H9 (cell line): ENCODE measurements around the gene TBC1D9B. TPM values are rescaled to one million over a fixed set of nuclear protein-coding genes. Genes with fewer than 3 reads are reported as not detected.
A peak's percentile ranks its signal among the peaks of the same experiment; 100 is the strongest.

Experiments used
- DNase-seq: peaks from one replicate; pipeline ENCODE4 v3.0.0-alpha.2; 2017
- H2AFZ ChIP-seq: one replicate; pipeline ENCODE4 v1.6.1; 2013; ENCODE audit warnings: mild to moderate bottlenecking, low read length, control low read depth, moderate library complexity
- H2AK5ac ChIP-seq: 2 replicates; pipeline ENCODE4 v1.6.1; 2013; ENCODE audit warnings: low read length, control low read depth, mixed read lengths; ENCODE audit not compliant: insufficient read length
- H2BK120ac ChIP-seq: one replicate; pipeline ENCODE4 v1.6.1; 2013; ENCODE audit warnings: low read depth, mild to moderate bottlenecking, low read length, control low read depth, inconsistent platforms; ENCODE audit not compliant: poor library complexity, severe bottlenecking
- H2BK12ac ChIP-seq: 2 replicates; pipeline ENCODE4 v1.6.1; 2013; ENCODE audit warnings: low read length, control low read depth, mixed read lengths, low read depth; ENCODE audit not compliant: insufficient read length
- H2BK15ac ChIP-seq: 2 replicates; pipeline ENCODE4 v1.6.1; 2013; ENCODE audit warnings: low read depth, low read length, control low read depth
- H2BK20ac ChIP-seq: one replicate; pipeline ENCODE4 v1.6.1; 2013; ENCODE audit warnings: low read depth, mild to moderate bottlenecking, low read length, control low read depth, inconsistent platforms; ENCODE audit not compliant: poor library complexity, severe bottlenecking
- H2BK5ac ChIP-seq: 2 replicates; pipeline ENCODE4 v1.6.1; 2013; ENCODE audit warnings: low read length, control low read depth, mixed read lengths; ENCODE audit not compliant: insufficient read length
- H3K14ac ChIP-seq: 2 replicates; pipeline ENCODE4 v1.6.1; 2013; ENCODE audit warnings: low read length, control low read depth; ENCODE audit not compliant: insufficient read depth
- H3K18ac ChIP-seq: 2 replicates; pipeline ENCODE4 v1.6.1; 2013; ENCODE audit warnings: low read depth, mild to moderate bottlenecking, mixed read lengths, low read length, control low read depth; ENCODE audit not compliant: insufficient read length
- H3K23ac ChIP-seq: 2 replicates; pipeline ENCODE4 v1.6.1; 2013; ENCODE audit warnings: low read length, control low read depth, mixed read lengths, low read depth; ENCODE audit not compliant: insufficient read length
- H3K23me2 ChIP-seq: 2 replicates; pipeline ENCODE4 v1.6.1; 2013; ENCODE audit warnings: low read depth, mild to moderate bottlenecking, mixed read lengths, low read length, control low read depth; ENCODE audit not compliant: insufficient read length, poor library complexity, severe bottlenecking
- H3K27ac ChIP-seq: 2 replicates; pipeline ENCODE4 v1.5.1; 2013; ENCODE audit warnings: low read length, control low read depth, mixed read lengths, low read depth; ENCODE audit not compliant: insufficient read length
- H3K27me3 ChIP-seq: 2 replicates; pipeline ENCODE4 v1.6.1; 2013; ENCODE audit warnings: low read length, control low read depth, inconsistent platforms; ENCODE audit not compliant: insufficient read depth
- H3K4ac ChIP-seq: 2 replicates; pipeline ENCODE4 v1.6.1; 2013; ENCODE audit warnings: low read depth, mild to moderate bottlenecking, control low read depth, inconsistent platforms, low read length, moderate library complexity
- H3K4me1 ChIP-seq: 2 replicates; pipeline ENCODE4 v1.6.1; 2013; ENCODE audit warnings: low read length, control low read depth, inconsistent platforms; ENCODE audit not compliant: insufficient read depth
- H3K4me2 ChIP-seq: 2 replicates; pipeline ENCODE4 v1.6.1; 2013; ENCODE audit warnings: low read length, control low read depth, mixed read lengths; ENCODE audit not compliant: insufficient read length, insufficient read depth
- H3K56ac ChIP-seq: 2 replicates; pipeline ENCODE4 v1.6.1; 2013; ENCODE audit warnings: low read depth, mild to moderate bottlenecking, mixed read lengths, low read length, control low read depth; ENCODE audit not compliant: insufficient read length
- H3K79me1 ChIP-seq: 2 replicates; pipeline ENCODE4 v1.6.1; 2013; ENCODE audit warnings: low read depth, mild to moderate bottlenecking, moderate library complexity, low read length, control low read depth, inconsistent platforms; ENCODE audit not compliant: insufficient read depth, poor library complexity, severe bottlenecking
- H3K79me2 ChIP-seq: 2 replicates; pipeline ENCODE4 v1.6.1; 2013; ENCODE audit warnings: low read length, control low read depth, inconsistent platforms; ENCODE audit not compliant: insufficient read depth
- H3K9ac ChIP-seq: 2 replicates; pipeline ENCODE4 v1.6.1; 2013; ENCODE audit warnings: low read length, control low read depth, mixed read lengths; ENCODE audit not compliant: insufficient read length; ENCODE audit errors: extremely low read depth
- H3K9me3 ChIP-seq: one replicate; pipeline ENCODE4 v1.6.1; 2013; ENCODE audit warnings: low read depth, low read length, inconsistent platforms; ENCODE audit not compliant: control insufficient read depth
- H3T11ph ChIP-seq: one replicate; pipeline ENCODE4 v1.6.1; 2013; ENCODE audit warnings: mild to moderate bottlenecking, low read length, control low read depth, inconsistent platforms
- H4K20me1 ChIP-seq: one replicate; pipeline ENCODE4 v1.6.1; 2013; ENCODE audit not compliant: control insufficient read depth, insufficient read length, insufficient read depth
- H4K5ac ChIP-seq: 2 replicates; pipeline ENCODE4 v1.6.1; 2013; ENCODE audit warnings: low read depth, mild to moderate bottlenecking, mixed read lengths, low read length, control low read depth; ENCODE audit not compliant: insufficient read length
- H4K8ac ChIP-seq: replicated peaks from 2 replicates; pipeline ENCODE4 v1.6.1; 2013; ENCODE audit warnings: low read length, control low read depth, mixed read lengths, low read depth; ENCODE audit not compliant: insufficient read length
- H4K91ac ChIP-seq: 2 replicates; pipeline ENCODE4 v1.6.1; 2013; ENCODE audit warnings: low read depth, mild to moderate bottlenecking, moderate library complexity, mixed read lengths, low read length, control low read depth; ENCODE audit not compliant: insufficient read length
- H3K27ac Mint-ChIP-seq, 3 experiments: 2 replicates in 2 of 3; 3 replicates in 1 of 3; pipeline ENCODE4 v1.8.0; 2020 to 2021; ENCODE audit warnings: mixed read lengths in 3 of 3, mild to moderate bottlenecking in 1 of 3, moderate library complexity in 1 of 3
- H3K27me3 Mint-ChIP-seq: 2 replicates; pipeline ENCODE4 v1.8.0; 2021; ENCODE audit warnings: low read depth, mild to moderate bottlenecking, moderate library complexity, mixed read lengths
- H3K36me3 Mint-ChIP-seq, 3 experiments: 2 replicates in 2 of 3; 3 replicates in 1 of 3; pipeline ENCODE4 v1.8.0; 2020 to 2021; ENCODE audit warnings: low read depth in 3 of 3, mixed read lengths in 3 of 3; ENCODE audit not compliant: insufficient read depth in 1 of 3
- H3K4me1 Mint-ChIP-seq, 2 experiments: 2 replicates each; pipeline ENCODE4 v1.8.0; 2020; ENCODE audit warnings: mixed read lengths in 2 of 2
- H3K4me3 Mint-ChIP-seq, 2 experiments: 2 replicates in 1 of 2; 3 replicates in 1 of 2; pipeline ENCODE4 v1.8.0; 2020 to 2021; ENCODE audit warnings: mild to moderate bottlenecking in 2 of 2, mixed read lengths in 2 of 2, moderate library complexity in 1 of 2
- H3K9me3 Mint-ChIP-seq, 2 experiments: 2 replicates in 1 of 2; 3 replicates in 1 of 2; pipeline ENCODE4 v1.8.0; 2020; ENCODE audit warnings: mild to moderate bottlenecking in 2 of 2, mixed read lengths in 2 of 2, moderate library complexity in 1 of 2
- WGBS: extraction: QIAGEN DNeasy Blood & Tissue Kit; methylation state at CpG from one replicate; pipeline ENCODE4 v1.1.7; 2013; ENCODE audit warnings: missing lambda C conversion rate, low lambda C conversion rate, mixed read lengths; ENCODE audit not compliant: insufficient read length; ENCODE audit errors: extremely low coverage; 5-methylcytosine and 5-hydroxymethylcytosine counted together
- total RNA-seq: library from RNA; stranded (reverse); gene quantifications from 2 replicates; pipeline ENCODE4 v1.2.1, GENCODE V29; 2021
- TF ChIP-seq, protein P1 (sequence below): fragments of 200-600 bp; sonication (generic); conservative IDR thresholded peaks from 3 replicates; pipeline ENCODE4 v1.8.0; 2021; ENCODE audit warnings: antibody characterized with exemption, mild to moderate bottlenecking

The TBC1D9B gene
- total RNA-seq, 1 experiment from 2014 or later, result 62.1 TPM

DNA sequence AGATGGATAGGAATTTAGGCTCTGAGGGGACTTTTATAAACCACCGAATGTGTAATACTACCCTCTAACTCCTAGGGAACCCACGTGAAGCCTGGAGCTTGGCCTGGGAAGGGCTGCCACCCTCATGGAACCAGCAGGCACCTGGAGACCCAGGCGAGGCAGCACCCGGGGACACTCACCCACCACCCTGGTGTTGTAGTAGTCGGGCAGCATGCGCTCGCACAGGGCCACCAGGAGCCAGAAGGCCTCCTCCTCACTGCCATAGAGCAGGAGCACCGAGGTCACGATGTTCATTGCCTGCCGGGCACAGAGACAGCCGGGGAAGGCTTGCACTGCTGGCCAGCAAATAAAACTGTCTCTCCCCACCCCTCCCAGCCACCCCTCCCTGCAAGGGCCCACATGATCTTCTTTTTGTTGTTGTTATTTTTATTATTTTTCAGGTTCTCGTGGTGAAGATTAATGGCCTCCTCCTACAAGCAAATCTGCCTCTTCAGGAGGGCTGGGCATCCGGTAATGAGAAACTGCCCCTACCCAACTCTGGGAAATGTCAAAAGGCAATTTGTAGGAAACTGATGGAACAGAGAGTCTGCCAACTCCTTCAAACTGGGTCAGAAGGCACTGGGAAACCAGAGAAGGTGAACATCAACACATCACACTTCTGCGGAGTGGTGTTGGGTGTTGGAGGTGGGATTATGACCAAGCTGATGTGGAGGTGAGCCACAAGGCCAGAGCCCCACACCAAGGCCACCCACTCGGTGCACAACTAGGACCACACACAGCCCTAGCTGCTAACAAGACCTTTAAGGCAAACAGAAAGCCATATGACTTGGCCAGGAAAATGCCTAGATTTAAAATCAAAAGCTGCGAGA is 31.7 kb downstream of the TBC1D9B start:
- Histone ChIP-seq H3K27ac (no peak overlapping the region), H3K79me2 (no peaks in the 10 kb centered on the region), H3K56ac (no peak overlapping the region), H3K23me2 (no peaks in the 10 kb centered on the region), H2BK12ac (no peak overlapping the region), H3K79me1 (no peaks in the 10 kb centered on the region), H4K20me1 (no peaks in the 10 kb centered on the region), H3K23ac (no peak overlapping the region), H3K14ac (no peak overlapping the region), H4K91ac (no peak overlapping the region), H2BK15ac (no peak overlapping the region), H2BK5ac (no peak overlapping the region), H3K18ac (no peak overlapping the region), H3K9me3 (no peaks in the 10 kb centered on the region), H3K4me1 (no peaks in the 10 kb centered on the region), H3T11ph (no peak overlapping the region), H2AK5ac (no peak overlapping the region), H2AFZ (no peak overlapping the region), H3K4ac (no peak overlapping the region), H4K5ac (no peak overlapping the region), H4K8ac (no peak overlapping the region), H3K4me2 (no peak overlapping the region), H3K27me3 (no peaks in the 10 kb centered on the region), H3K9ac (no peak overlapping the region), H2BK20ac (no peak overlapping the region), H2BK120ac (no peak overlapping the region)
- DNase-seq, result no peak
- H3K4me3 Mint-ChIP-seq, result no peak overlapping the region
- H3K27ac Mint-ChIP-seq, result peak overlapping the region in 1 of 3 experiments; percentile 46; a peak in 1 of 7 replicates
- H3K27me3 Mint-ChIP-seq, result peaks cover 1% of the 10 kb centered on the region; the same call in 1 of the 2 replicates
- H3K9me3 Mint-ChIP-seq, result no peaks in the 10 kb centered on the region
- H3K36me3 Mint-ChIP-seq, result peaks cover 8 to 39% (median 30%) of the 10 kb centered on the region in 3 experiments
- H3K4me1 Mint-ChIP-seq, result no peaks in the 10 kb centered on the region; a peak in 1 of 4 replicates
- no CpG with 5 or more reads among the region's 16 CpGs for WGBS
- TF ChIP-seq, protein P1, sequence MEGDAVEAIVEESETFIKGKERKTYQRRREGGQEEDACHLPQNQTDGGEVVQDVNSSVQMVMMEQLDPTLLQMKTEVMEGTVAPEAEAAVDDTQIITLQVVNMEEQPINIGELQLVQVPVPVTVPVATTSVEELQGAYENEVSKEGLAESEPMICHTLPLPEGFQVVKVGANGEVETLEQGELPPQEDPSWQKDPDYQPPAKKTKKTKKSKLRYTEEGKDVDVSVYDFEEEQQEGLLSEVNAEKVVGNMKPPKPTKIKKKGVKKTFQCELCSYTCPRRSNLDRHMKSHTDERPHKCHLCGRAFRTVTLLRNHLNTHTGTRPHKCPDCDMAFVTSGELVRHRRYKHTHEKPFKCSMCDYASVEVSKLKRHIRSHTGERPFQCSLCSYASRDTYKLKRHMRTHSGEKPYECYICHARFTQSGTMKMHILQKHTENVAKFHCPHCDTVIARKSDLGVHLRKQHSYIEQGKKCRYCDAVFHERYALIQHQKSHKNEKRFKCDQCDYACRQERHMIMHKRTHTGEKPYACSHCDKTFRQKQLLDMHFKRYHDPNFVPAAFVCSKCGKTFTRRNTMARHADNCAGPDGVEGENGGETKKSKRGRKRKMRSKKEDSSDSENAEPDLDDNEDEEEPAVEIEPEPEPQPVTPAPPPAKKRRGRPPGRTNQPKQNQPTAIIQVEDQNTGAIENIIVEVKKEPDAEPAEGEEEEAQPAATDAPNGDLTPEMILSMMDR, result no peak
